GM23248 (cell line): Measurements from ENCODE around the gene TMEM184C.

Source experiments
- EZH2 ChIP-seq: fragments of 200-600 bp; sonication (generic); IDR thresholded peaks from 2 replicates; pipeline ENCODE4 v1.6.1; 2018; ENCODE audit warnings: antibody characterized with exemption, mild to moderate bottlenecking; ENCODE audit not compliant: insufficient read depth, poor library complexity, severe bottlenecking
- EZH2phosphoT487 ChIP-seq: fragments of 200-600 bp; sonication (generic); IDR thresholded peaks from 2 replicates; pipeline ENCODE4 v1.6.1; 2018; ENCODE audit warnings: antibody characterized with exemption, moderate library complexity, mild to moderate bottlenecking, low read depth; ENCODE audit not compliant: insufficient read depth

GRCh38 chr4:147674496-147674895 lies 57.3 kb downstream of the TMEM184C start:
- TF ChIP-seq EZH2 (no peak), EZH2phosphoT487 (no peak)
